ENCODE results near the gene ITIH2.

GRCh38 chr10:7666253-7667023 is 36.7 kb upstream of the ITIH2 start, which contains the start of gene ITIH5:
- TF ChIP-seq CTCF (conservative IDR thresholded peaks at IDR 0.05; ENCODE audit: low read length) (no peak), EZH2phosphoT487 (IDR thresholded peaks at IDR 0.05; ENCODE audit: borderline replicate concordance, low read depth, low read length) (no peak)

Measured in OCI-LY7 (cell line).